GM23248 (cell line): Measurements from ENCODE around the gene ASTE1.

Experiments used
- EZH2 ChIP-seq: fragments of 200-600 bp; sonication (generic); IDR thresholded peaks from 2 replicates; pipeline ENCODE4 v1.6.1; 2018; ENCODE audit warnings: antibody characterized with exemption, mild to moderate bottlenecking; ENCODE audit not compliant: insufficient read depth, poor library complexity, severe bottlenecking
- EZH2phosphoT487 ChIP-seq: fragments of 200-600 bp; sonication (generic); IDR thresholded peaks from 2 replicates; pipeline ENCODE4 v1.6.1; 2018; ENCODE audit warnings: antibody characterized with exemption, moderate library complexity, mild to moderate bottlenecking, low read depth; ENCODE audit not compliant: insufficient read depth

DNA sequence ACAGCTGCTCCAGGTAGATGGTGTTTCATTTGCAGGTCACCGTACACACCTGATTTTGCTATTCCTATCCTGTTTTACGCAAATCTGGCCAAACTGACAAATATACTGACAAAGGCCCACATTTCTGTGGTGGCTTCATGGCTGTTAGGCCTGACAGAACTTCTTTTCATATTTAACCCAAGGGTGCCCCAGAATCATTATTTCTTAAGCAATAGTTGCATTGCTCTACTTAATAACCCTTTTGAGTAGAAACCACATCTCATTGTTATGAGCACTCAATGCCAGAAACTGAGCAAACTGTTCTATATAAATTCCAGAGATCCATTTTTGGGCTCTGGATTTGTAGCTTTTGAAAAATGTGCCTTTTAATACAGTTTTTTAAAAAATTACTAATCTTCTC is 19.4 kb downstream of the ASTE1 start:
- TF ChIP-seq EZH2phosphoT487 (no peak), EZH2 (no peak)
